Measurements from ENCODE around the gene PIGW. TPM values are rescaled to one million over a fixed set of nuclear protein-coding genes. Genes with fewer than 3 reads are reported as not detected.

PIGW gene
- total RNA-seq, result 7.2 and 7.7 TPM in 2 replicates

GRCh38 chr17:36534840-36535668 lies at the start of gene PIGW, which contains the start of gene MYO19:
TSS of gene PIGW (plus strand) at chr17:36534987. CDS start at chr17:36537102, 2,115 bp downstream.
TSS of gene MYO19 (minus strand) at chr17:36534868. CDS start at chr17:36532538, 2,330 bp downstream.

GRCh38 chr17:36486204-36487194 lies 48.3 kb upstream of the PIGW start, which contains the start of gene ZNHIT3:
TSS of gene ZNHIT3 (plus strand) at chr17:36486681. CDS start at chr17:36486700, 19 bp downstream.

GRCh38 chr17:36544307-36545076 lies 9.7 kb downstream of the PIGW start, which contains the start of gene GGNBP2:
TSS of gene GGNBP2 (plus strand) at chr17:36544919. CDS start at chr17:36545725, 806 bp downstream.

Other genes starting within 250 kb of the PIGW start
- gene TBC1D3G, start 211.1 kb upstream of the PIGW start, total RNA-seq, result not detected in 2 replicates
- not detected in 2 replicates for gene TBC1D3H, start 146.6 kb upstream of the PIGW start, total RNA-seq
- 28.9 and 30.3 TPM in 2 replicates for gene ZNHIT3, start 48.3 kb upstream of the PIGW start, total RNA-seq
- 24.4 and 29.9 TPM in 2 replicates for gene MYO19, start 119 bp upstream of the PIGW start, total RNA-seq
- gene GGNBP2, start 9.9 kb downstream of the PIGW start, total RNA-seq, result 44.3 and 49.1 TPM in 2 replicates
- gene DHRS11, start 56.9 kb downstream of the PIGW start, total RNA-seq, result 5.0 and 8.1 TPM in 2 replicates
- 2.1 and 3.5 TPM in 2 replicates for gene MRM1, start 66.6 kb downstream of the PIGW start, total RNA-seq